Measurements from ENCODE around the gene AADAT. TPM values are rescaled to one million over a fixed set of nuclear protein-coding genes. Genes with fewer than 3 reads are reported as not detected.

The AADAT gene
- total and polyA plus RNA-seq, 4 donors, result 3.8 to 16.1 (median 12.4) TPM

- peaks cover 5 to 8% (median 5%) of the 10 kb centered on the region in 4 donors for H3K4me1 ChIP-seq (ENCODE audit: control insufficient read depth in 4 of 4, insufficient read depth in 4 of 4, low read length in 3 of 4)
- H3K9ac ChIP-seq (ENCODE audit: low read depth in 1 of 2, low read length in 2 of 2), result no peak overlapping the region
- H3K36me3 ChIP-seq (ENCODE audit: control insufficient read depth in 4 of 4, insufficient read depth in 3 of 4, low read depth in 1 of 4, low read length in 3 of 4), result no peaks in the 10 kb centered on the region
- 94% methylated on average over 4 of the region's 4 CpGs for WGBS
- TF ChIP-seq, protein P1, sequence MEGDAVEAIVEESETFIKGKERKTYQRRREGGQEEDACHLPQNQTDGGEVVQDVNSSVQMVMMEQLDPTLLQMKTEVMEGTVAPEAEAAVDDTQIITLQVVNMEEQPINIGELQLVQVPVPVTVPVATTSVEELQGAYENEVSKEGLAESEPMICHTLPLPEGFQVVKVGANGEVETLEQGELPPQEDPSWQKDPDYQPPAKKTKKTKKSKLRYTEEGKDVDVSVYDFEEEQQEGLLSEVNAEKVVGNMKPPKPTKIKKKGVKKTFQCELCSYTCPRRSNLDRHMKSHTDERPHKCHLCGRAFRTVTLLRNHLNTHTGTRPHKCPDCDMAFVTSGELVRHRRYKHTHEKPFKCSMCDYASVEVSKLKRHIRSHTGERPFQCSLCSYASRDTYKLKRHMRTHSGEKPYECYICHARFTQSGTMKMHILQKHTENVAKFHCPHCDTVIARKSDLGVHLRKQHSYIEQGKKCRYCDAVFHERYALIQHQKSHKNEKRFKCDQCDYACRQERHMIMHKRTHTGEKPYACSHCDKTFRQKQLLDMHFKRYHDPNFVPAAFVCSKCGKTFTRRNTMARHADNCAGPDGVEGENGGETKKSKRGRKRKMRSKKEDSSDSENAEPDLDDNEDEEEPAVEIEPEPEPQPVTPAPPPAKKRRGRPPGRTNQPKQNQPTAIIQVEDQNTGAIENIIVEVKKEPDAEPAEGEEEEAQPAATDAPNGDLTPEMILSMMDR (IDR thresholded peaks at IDR 0.05; ENCODE audit: low read depth, low read length, missing input control), result no peak
- TF ChIP-seq MAX (IDR thresholded peaks at IDR 0.05) (no peak), GABPA (IDR thresholded peaks at IDR 0.05 in 1 of 2, conservative IDR thresholded peaks at IDR 0.05 in 1 of 2) (no peak)
- DNase-seq (ENCODE audit: low spot score), result no peak
- H3K9me3 ChIP-seq (ENCODE audit: control insufficient read depth in 4 of 4, low read length in 3 of 4), result no peaks in the 10 kb centered on the region
- H3K27ac ChIP-seq (ENCODE audit: low read depth in 1 of 2, low read length in 2 of 2), result no peak overlapping the region
- no peak overlapping the region for H3K4me3 ChIP-seq (ENCODE audit: low read depth in 1 of 3, low read length in 3 of 3)
- H3K27me3 ChIP-seq (ENCODE audit: control insufficient read depth in 4 of 4, insufficient read depth in 4 of 4, low read length in 3 of 4), result no peaks in the 10 kb centered on the region
Measured at GRCh38 chr4:170097681-170098080, 7.9 kb upstream of the AADAT start.

DNA sequence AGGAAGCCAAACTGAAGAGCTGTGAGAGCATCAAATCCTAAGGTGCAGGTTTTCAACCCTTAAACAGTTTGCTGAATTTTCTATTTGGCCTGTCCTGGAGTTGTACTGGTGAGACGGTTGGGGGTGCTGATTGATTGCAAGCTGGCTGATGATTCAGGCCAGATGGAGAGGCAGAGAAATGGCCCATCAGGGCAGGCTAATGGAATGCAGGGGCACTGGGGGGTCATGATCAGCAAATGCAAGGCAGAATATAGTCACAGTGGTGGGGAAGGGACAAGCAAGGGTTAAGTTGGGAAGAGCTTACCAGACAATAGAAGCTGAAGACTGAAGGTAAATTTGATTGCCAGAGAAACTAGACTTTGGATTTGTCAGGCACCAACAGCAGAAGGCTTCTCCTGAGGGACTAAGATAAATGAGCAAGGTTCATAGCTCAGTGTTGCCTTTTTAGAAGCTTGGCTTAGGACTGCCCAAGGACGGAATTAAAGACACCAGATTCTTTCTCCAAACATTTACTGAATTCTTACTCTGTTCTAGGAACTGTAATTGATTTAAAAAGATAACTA is 4.3 kb upstream of the AADAT start:
- Histone ChIP-seq H3K9me3 (ENCODE audit: control insufficient read depth in 4 of 4, low read length in 3 of 4) (no peaks in the 10 kb centered on the region), H3K4me1 (ENCODE audit: control insufficient read depth in 4 of 4, insufficient read depth in 4 of 4, low read length in 3 of 4) (peaks cover 1 to 13% (median 8%) of the 10 kb centered on the region in 4 donors), H3K27ac (ENCODE audit: low read depth in 1 of 2, low read length in 2 of 2) (no peak overlapping the region), H3K36me3 (ENCODE audit: control insufficient read depth in 4 of 4, insufficient read depth in 3 of 4, low read depth in 1 of 4, low read length in 3 of 4) (peaks cover 0 to 2% (median 0%) of the 10 kb centered on the region in 4 donors), H3K4me3 (ENCODE audit: low read depth in 1 of 3, low read length in 3 of 3) (no peak overlapping the region), H3K9ac (ENCODE audit: low read depth in 1 of 2, low read length in 2 of 2) (no peak overlapping the region), H3K27me3 (ENCODE audit: control insufficient read depth in 4 of 4, insufficient read depth in 4 of 4, low read length in 3 of 4) (no peaks in the 10 kb centered on the region)
- no peak for DNase-seq (ENCODE audit: low spot score)
- WGBS, result 76% methylated on average over 2 of the region's 2 CpGs
- TF ChIP-seq MAX (IDR thresholded peaks at IDR 0.05) (no peak), JUND (IDR thresholded peaks at IDR 0.05) (no peak), FOXA1 (IDR thresholded peaks at IDR 0.05) (no peak)

- TF ChIP-seq HNF4G (IDR thresholded peaks at IDR 0.05) (no peak), EGR1 (IDR thresholded peaks at IDR 0.05; ENCODE audit: low read depth in 2 of 2) (no peak), RXRA (IDR thresholded peaks at IDR 0.05) (no peak), NR2F2 (IDR thresholded peaks at IDR 0.05) (no peak), ATF3 (IDR thresholded peaks at IDR 0.05) (no peak), YY1 (IDR thresholded peaks at IDR 0.05) (no peak), JUND (IDR thresholded peaks at IDR 0.05) (no peak), FOXA1 (IDR thresholded peaks at IDR 0.05) (no peak)
- TF ChIP-seq, protein P1 (IDR thresholded peaks at IDR 0.05; ENCODE audit: low read depth, low read length, missing input control), result no peak
- H3K4me3 ChIP-seq (ENCODE audit: low read depth in 1 of 3, low read length in 3 of 3), result no peak overlapping the region
- H3K9ac ChIP-seq (ENCODE audit: low read depth in 1 of 2, low read length in 2 of 2), result no peak overlapping the region
- peaks cover 1 to 26% (median 16%) of the 10 kb centered on the region in 4 donors for H3K4me1 ChIP-seq (ENCODE audit: control insufficient read depth in 4 of 4, insufficient read depth in 4 of 4, low read length in 3 of 4)
- H3K27me3 ChIP-seq (ENCODE audit: control insufficient read depth in 4 of 4, insufficient read depth in 4 of 4, low read length in 3 of 4), result no peaks in the 10 kb centered on the region
- no peak for DNase-seq (ENCODE audit: low spot score)
- H3K27ac ChIP-seq (ENCODE audit: low read depth in 1 of 2, low read length in 2 of 2), result no peak overlapping the region
- 96% methylated on average over 47 of the region's 47 CpGs for WGBS
- H3K36me3 ChIP-seq (ENCODE audit: control insufficient read depth in 4 of 4, insufficient read depth in 3 of 4, low read depth in 1 of 4, low read length in 3 of 4), result peaks cover 0 to 5% (median 1%) of the 10 kb centered on the region in 4 donors
- H3K9me3 ChIP-seq (ENCODE audit: control insufficient read depth in 4 of 4, low read length in 3 of 4), result no peaks in the 10 kb centered on the region
Measured at GRCh38 chr4:170091069-170091696, 1.4 kb upstream of the AADAT start.

Measured in liver (tissue), 9 donors.